ENCODE data around the gene ATAD3C. TPM values are rescaled to one million over a fixed set of nuclear protein-coding genes. Genes with fewer than 3 reads are reported as not detected.
"Not testable (repeated sequence)": the region's sequence is repeated elsewhere in the genome, so short reads cannot be mapped to it uniquely, and the experiment has no call there.

Gene ATAD3C
- total and polyA plus RNA-seq, 2 donors (not counting 3 experiments of a cell fraction or from before 2014, with no cell fraction given), result 0.01 TPM; not detected in 1

DNA sequence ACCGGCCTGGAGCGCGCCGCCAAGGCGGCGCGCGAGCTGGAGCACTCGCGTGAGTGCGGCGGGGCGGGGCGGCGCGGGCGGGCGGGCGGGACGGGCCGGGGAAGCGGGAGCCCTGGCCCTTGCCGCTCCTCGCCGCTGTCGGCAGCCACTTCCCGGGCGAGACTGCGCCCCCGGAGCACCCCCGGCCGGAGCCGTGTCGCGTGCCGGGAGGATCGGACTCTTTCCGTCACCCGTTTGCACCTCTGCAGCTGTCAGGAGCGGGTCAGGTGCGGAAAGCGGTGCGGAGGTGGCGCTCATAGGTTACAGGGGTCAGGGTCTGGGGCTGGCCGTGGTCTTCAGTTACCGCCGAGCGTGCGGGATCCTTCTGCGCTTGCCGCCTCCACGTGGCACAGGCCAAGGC is 62.9 kb downstream of the ATAD3C start:
- Histone ChIP-seq H3K79me2 (ENCODE audit: control insufficient read depth, insufficient read depth, low read length) (peaks cover 21% of the 10 kb centered on the region), H3K4me3 (replicated peaks in 1 of 3; ENCODE audit: insufficient read depth in 1 of 3, low read depth in 1 of 3, low read length in 3 of 3) (peak overlapping the region in 1 of 3 experiments; percentile 61)
- H3K36me3 ChIP-seq (ENCODE audit: control insufficient read depth in 2 of 2, extremely low read depth in 1 of 2, insufficient read depth in 2 of 2, low read length in 2 of 2); POLR2A ChIA-PET; dilution Hi-C loops (cut with MboI; ENCODE audit: extremely low pct_ligation_motif_present, low sequenced_read_pairs); H3K9ac ChIP-seq (replicated peaks; ENCODE audit: extremely low read depth, insufficient read depth, low read length); H3K27me3 ChIP-seq (ENCODE audit: control insufficient read depth in 2 of 2, insufficient read depth in 2 of 2, low read length in 2 of 2); H3K9me3 ChIP-seq (replicated peaks; ENCODE audit: control insufficient read depth, insufficient read depth, low read length); DNase-seq (ENCODE audit: low read depth, low spot score); H4K20me1 ChIP-seq (replicated peaks; ENCODE audit: control insufficient read depth, extremely low read depth, insufficient read depth, low read length); H3K9me1 ChIP-seq (replicated peaks; ENCODE audit: control insufficient read depth, extremely low read depth, insufficient read depth, low read length); BruUV-seq (replicated peaks); CTCF ChIA-PET; H3K27ac ChIP-seq (ENCODE audit: insufficient read depth, low read depth, low read length); H3K4me2 ChIP-seq (ENCODE audit: insufficient read depth, low read length); H3K4me1 ChIP-seq (ENCODE audit: control insufficient read depth, extremely low read depth, insufficient read depth, low read length); H2AFZ ChIP-seq (ENCODE audit: low read depth, low read length): not testable (repeated sequence)
- FAIRE-seq, result peak; percentile 83
- intact Hi-C loops (cut with micrococcal nuclease), result loop anchor here (2.0 to 5.0 kb wide), 2 partner anchors 62 to 105 kb away; partner anchors contain the start of genes MIB2 and SSU72

DNA sequence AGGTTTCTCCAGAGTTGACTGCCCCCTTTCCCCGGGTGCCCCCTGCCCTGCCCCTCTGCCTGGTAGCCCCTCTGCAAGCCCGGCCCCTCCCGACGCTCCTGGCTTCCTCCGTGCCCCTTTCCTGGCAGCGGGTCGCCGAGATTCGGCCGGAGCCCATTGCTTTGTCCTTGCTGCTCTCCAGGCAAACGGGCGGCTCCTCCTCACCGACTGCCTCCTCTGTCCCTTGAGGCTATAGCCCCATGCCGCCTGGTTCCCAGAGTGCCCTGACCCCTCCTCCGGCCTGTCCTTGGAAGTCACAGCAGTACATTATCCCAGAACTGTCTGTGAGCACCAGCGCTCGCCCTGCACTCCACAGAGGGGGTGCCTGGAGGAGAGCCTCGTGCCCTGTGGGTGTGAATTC is 64.2 kb downstream of the ATAD3C start:
- H3K9ac ChIP-seq (replicated peaks; ENCODE audit: extremely low read depth, insufficient read depth, low read length); dilution Hi-C loops (cut with MboI; ENCODE audit: extremely low pct_ligation_motif_present, low sequenced_read_pairs); H4K20me1 ChIP-seq (replicated peaks; ENCODE audit: control insufficient read depth, extremely low read depth, insufficient read depth, low read length); H3K27ac ChIP-seq (ENCODE audit: insufficient read depth, low read depth, low read length); DNase-seq (ENCODE audit: low read depth, low spot score); H3K36me3 ChIP-seq (ENCODE audit: control insufficient read depth in 2 of 2, extremely low read depth in 1 of 2, insufficient read depth in 2 of 2, low read length in 2 of 2); FAIRE-seq; H2AFZ ChIP-seq (ENCODE audit: low read depth, low read length); H3K4me2 ChIP-seq (ENCODE audit: insufficient read depth, low read length); CTCF ChIA-PET; H3K4me1 ChIP-seq (ENCODE audit: control insufficient read depth, extremely low read depth, insufficient read depth, low read length); H3K27me3 ChIP-seq (ENCODE audit: control insufficient read depth in 2 of 2, insufficient read depth in 2 of 2, low read length in 2 of 2); H3K9me1 ChIP-seq (replicated peaks; ENCODE audit: control insufficient read depth, extremely low read depth, insufficient read depth, low read length); POLR2A ChIA-PET; H3K4me3 ChIP-seq (replicated peaks in 1 of 3; ENCODE audit: insufficient read depth in 1 of 3, low read depth in 1 of 3, low read length in 3 of 3); BruUV-seq (replicated peaks); H3K9me3 ChIP-seq (replicated peaks; ENCODE audit: control insufficient read depth, insufficient read depth, low read length): not testable (repeated sequence)
- peaks cover 21% of the 10 kb centered on the region for H3K79me2 ChIP-seq (ENCODE audit: control insufficient read depth, insufficient read depth, low read length)
- intact Hi-C loops (cut with micrococcal nuclease), result loop anchor here (2.0 to 5.0 kb wide), 2 partner anchors 61 to 104 kb away; partner anchors contain the start of genes MIB2 and SSU72

DNA sequence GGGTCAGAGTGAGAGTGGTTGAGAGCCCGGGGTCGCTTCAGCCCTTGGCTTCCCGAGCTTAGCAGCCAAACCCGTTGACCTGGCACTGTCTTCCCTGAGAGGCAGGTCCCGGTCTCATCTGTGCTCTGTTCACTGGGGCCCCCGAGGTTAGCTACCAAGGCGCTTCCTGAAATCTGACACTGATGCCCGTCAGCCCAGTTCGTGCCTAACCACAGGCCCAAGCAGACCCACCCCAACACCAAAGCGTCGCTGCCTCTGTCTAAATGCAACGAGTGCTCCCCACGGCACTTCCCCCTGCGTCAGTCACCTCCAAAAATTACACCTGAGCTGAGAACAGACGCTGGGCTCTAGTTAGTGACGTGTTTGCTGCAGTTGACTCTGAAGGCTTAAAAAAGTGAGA is 64.9 kb downstream of the ATAD3C start:
- H3K36me3 ChIP-seq (ENCODE audit: control insufficient read depth in 2 of 2, extremely low read depth in 1 of 2, insufficient read depth in 2 of 2, low read length in 2 of 2); H3K4me3 ChIP-seq (replicated peaks in 1 of 3; ENCODE audit: insufficient read depth in 1 of 3, low read depth in 1 of 3, low read length in 3 of 3); H3K9ac ChIP-seq (replicated peaks; ENCODE audit: extremely low read depth, insufficient read depth, low read length); DNase-seq (ENCODE audit: low read depth, low spot score); FAIRE-seq; BruUV-seq (replicated peaks); H4K20me1 ChIP-seq (replicated peaks; ENCODE audit: control insufficient read depth, extremely low read depth, insufficient read depth, low read length); H3K9me1 ChIP-seq (replicated peaks; ENCODE audit: control insufficient read depth, extremely low read depth, insufficient read depth, low read length); H3K27ac ChIP-seq (ENCODE audit: insufficient read depth, low read depth, low read length); H3K4me2 ChIP-seq (ENCODE audit: insufficient read depth, low read length); H2AFZ ChIP-seq (ENCODE audit: low read depth, low read length); dilution Hi-C loops (cut with MboI; ENCODE audit: extremely low pct_ligation_motif_present, low sequenced_read_pairs); POLR2A ChIA-PET; H3K27me3 ChIP-seq (ENCODE audit: control insufficient read depth in 2 of 2, insufficient read depth in 2 of 2, low read length in 2 of 2); H3K9me3 ChIP-seq (replicated peaks; ENCODE audit: control insufficient read depth, insufficient read depth, low read length); CTCF ChIA-PET; H3K4me1 ChIP-seq (ENCODE audit: control insufficient read depth, extremely low read depth, insufficient read depth, low read length): not testable (repeated sequence)
- H3K79me2 ChIP-seq (ENCODE audit: control insufficient read depth, insufficient read depth, low read length), result peaks cover 21% of the 10 kb centered on the region
- intact Hi-C loops (cut with micrococcal nuclease), result loop anchor here (5.0 kb wide), 1 partner anchor 103 kb away; the partner anchor contains the start of gene MIB2

DNA sequence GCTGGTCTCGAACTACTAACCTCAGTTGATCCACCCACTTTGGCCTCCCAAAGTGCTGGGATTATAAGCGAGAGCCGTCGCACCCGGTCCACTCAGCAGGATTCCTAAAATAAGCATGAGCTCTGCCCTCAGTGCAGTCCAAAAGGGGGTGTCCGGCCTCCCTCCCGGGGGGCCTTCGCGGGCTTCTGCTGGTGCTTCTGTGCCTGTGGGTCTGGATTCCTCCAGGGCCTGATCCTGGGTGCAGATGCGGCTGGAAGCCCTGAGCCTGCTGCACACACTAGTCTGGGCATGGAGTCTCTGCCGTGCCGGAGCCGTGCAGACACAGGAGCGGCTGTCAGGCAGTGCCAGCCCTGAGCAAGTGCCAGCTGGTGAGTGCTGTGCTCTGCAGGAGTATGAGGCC is 67.4 kb downstream of the ATAD3C start:
- H3K4me3 ChIP-seq (replicated peaks in 1 of 3; ENCODE audit: insufficient read depth in 1 of 3, low read depth in 1 of 3, low read length in 3 of 3); dilution Hi-C loops (cut with MboI; ENCODE audit: extremely low pct_ligation_motif_present, low sequenced_read_pairs); DNase-seq (ENCODE audit: low read depth, low spot score); intact Hi-C loops (cut with micrococcal nuclease); H3K9me3 ChIP-seq (replicated peaks; ENCODE audit: control insufficient read depth, insufficient read depth, low read length); H3K27me3 ChIP-seq (ENCODE audit: control insufficient read depth in 2 of 2, insufficient read depth in 2 of 2, low read length in 2 of 2); CTCF ChIA-PET; FAIRE-seq; H3K27ac ChIP-seq (ENCODE audit: insufficient read depth, low read depth, low read length); H4K20me1 ChIP-seq (replicated peaks; ENCODE audit: control insufficient read depth, extremely low read depth, insufficient read depth, low read length); POLR2A ChIA-PET; H2AFZ ChIP-seq (ENCODE audit: low read depth, low read length); BruUV-seq (replicated peaks); H3K4me1 ChIP-seq (ENCODE audit: control insufficient read depth, extremely low read depth, insufficient read depth, low read length); H3K9me1 ChIP-seq (replicated peaks; ENCODE audit: control insufficient read depth, extremely low read depth, insufficient read depth, low read length); H3K4me2 ChIP-seq (ENCODE audit: insufficient read depth, low read length); H3K9ac ChIP-seq (replicated peaks; ENCODE audit: extremely low read depth, insufficient read depth, low read length): not testable (repeated sequence)
- Histone ChIP-seq H3K36me3 (ENCODE audit: control insufficient read depth in 2 of 2, extremely low read depth in 1 of 2, insufficient read depth in 2 of 2, low read length in 2 of 2) (peaks cover 0 to 14% of the 10 kb centered on the region in 2 experiments), H3K79me2 (ENCODE audit: control insufficient read depth, insufficient read depth, low read length) (peaks cover 21% of the 10 kb centered on the region)

Measured in endothelial cell of umbilical vein (primary cell).